Measurements from ENCODE around the gene SLC38A10. TPM values are rescaled to one million over a fixed set of nuclear protein-coding genes. Genes with fewer than 3 reads are reported as not detected.

The SLC38A10 gene
- total and polyA plus RNA-seq, 2 of the 4 experiments (the other 2 are of a cell fraction) = 12.7 to 46.7 TPM

DNA sequence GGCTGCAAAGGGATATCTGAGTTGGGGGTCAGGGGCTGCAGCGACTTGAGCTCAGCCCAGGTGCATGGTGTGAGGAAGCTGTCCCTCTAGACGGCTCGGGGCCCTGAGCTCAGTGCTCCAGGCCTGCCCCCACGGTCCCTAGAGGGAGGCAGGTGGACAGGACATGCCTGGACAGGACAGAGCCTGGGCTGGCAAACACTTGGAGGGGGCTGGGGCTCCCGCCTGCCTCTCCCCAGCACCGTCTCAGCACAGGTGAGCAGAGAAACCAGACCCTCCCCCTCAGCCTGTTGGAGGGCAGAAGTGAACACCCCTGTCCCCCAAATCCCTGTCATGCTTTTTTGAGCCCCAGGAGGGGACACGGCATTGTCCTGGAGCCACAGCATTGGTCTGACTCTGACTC lies 11.4 kb upstream of the SLC38A10 start:
- H4K8ac ChIP-seq (ENCODE audit: low read depth in 2 of 2, low read length in 2 of 2) = no peak overlapping the region
- H4K20me1 ChIP-seq (ENCODE audit: insufficient read depth, low read length) = no peaks in the 10 kb centered on the region
- DNase-seq = no peak
- peaks cover 6% of the 10 kb centered on the region; the same call in 1 of the 2 replicates for H3K4me1 ChIP-seq (ENCODE audit: control insufficient read depth, insufficient read depth, low read length)
- H3K56ac ChIP-seq (ENCODE audit: extremely low read depth, insufficient read depth, low read length) = no peak overlapping the region
- peaks cover 3% of the 10 kb centered on the region; the same call in 1 of the 2 replicates for H3K27me3 ChIP-seq (ENCODE audit: control insufficient read depth, insufficient read depth, low read length)
- intact Hi-C loops (cut with micrococcal nuclease) = no loop called here
- no peak overlapping the region for H4K5ac ChIP-seq (ENCODE audit: low read depth, low read length)
- 0 out of 2 replicates have a peak overlapping the region, but pooled peaks have one; percentile 3 for H2BK120ac ChIP-seq (ENCODE audit: low read depth, low read length)
- H4K91ac ChIP-seq (ENCODE audit: insufficient read depth, low read depth, low read length) = no peak overlapping the region
- in situ Hi-C loops (cut with MboI; ENCODE audit: low sequenced_read_pairs) = no loop called here
- no peak overlapping the region for H2BK15ac ChIP-seq (ENCODE audit: low read depth, low read length)
- no peak overlapping the region for H3K4ac ChIP-seq (ENCODE audit: low read depth, low read length)
- no peaks in the 10 kb centered on the region for H3K9me1 ChIP-seq (ENCODE audit: insufficient read depth, low read length)
- WGBS, 2 experiments (ENCODE audit: extremely low coverage in 2 of 2, insufficient read length in 1 of 2) = 89% methylated on average over 1 of the region's 7 CpGs; no CpG with 5 or more reads in 1 of the 2 experiments
- H3K18ac ChIP-seq (ENCODE audit: low read depth, low read length) = no peak overlapping the region
- no peak overlapping the region for H3K4me2 ChIP-seq (ENCODE audit: low read depth, low read length)
- BruUV-seq (replicated peaks) = no TSS peak
- H3K9ac ChIP-seq (ENCODE audit: low read depth, low read length) = no peak overlapping the region
- dilution Hi-C loops (cut with HindIII; ENCODE audit: low sequenced_read_pairs, unreplicated experiment) = no loop called here
- ATAC-seq (ENCODE audit: low read depth) = no peak
- H3K27ac ChIP-seq (ENCODE audit: insufficient read depth, low read length) = no peak overlapping the region
- no peaks in the 10 kb centered on the region for H3K36me3 ChIP-seq (ENCODE audit: control insufficient read depth, insufficient read depth, low read length)
- TF ChIP-seq, protein P1, sequence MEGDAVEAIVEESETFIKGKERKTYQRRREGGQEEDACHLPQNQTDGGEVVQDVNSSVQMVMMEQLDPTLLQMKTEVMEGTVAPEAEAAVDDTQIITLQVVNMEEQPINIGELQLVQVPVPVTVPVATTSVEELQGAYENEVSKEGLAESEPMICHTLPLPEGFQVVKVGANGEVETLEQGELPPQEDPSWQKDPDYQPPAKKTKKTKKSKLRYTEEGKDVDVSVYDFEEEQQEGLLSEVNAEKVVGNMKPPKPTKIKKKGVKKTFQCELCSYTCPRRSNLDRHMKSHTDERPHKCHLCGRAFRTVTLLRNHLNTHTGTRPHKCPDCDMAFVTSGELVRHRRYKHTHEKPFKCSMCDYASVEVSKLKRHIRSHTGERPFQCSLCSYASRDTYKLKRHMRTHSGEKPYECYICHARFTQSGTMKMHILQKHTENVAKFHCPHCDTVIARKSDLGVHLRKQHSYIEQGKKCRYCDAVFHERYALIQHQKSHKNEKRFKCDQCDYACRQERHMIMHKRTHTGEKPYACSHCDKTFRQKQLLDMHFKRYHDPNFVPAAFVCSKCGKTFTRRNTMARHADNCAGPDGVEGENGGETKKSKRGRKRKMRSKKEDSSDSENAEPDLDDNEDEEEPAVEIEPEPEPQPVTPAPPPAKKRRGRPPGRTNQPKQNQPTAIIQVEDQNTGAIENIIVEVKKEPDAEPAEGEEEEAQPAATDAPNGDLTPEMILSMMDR (conservative IDR thresholded peaks at IDR 0.05; ENCODE audit: low read depth, low read length) = no peak
- no peak for TF ChIP-seq RAD21 (IDR thresholded peaks at IDR 0.05; ENCODE audit: low read length)
- TF ChIP-seq RCOR1 (IDR thresholded peaks at IDR 0.05; ENCODE audit: insufficient replicate concordance, low read length) = no peak
- no peak for TF ChIP-seq MAFK (IDR thresholded peaks at IDR 0.05; ENCODE audit: low read depth, low read length)
- TF ChIP-seq NFE2L2 (IDR thresholded peaks at IDR 0.05; ENCODE audit: low read depth, low read length) = no peak
- TF ChIP-seq POLR2A (IDR thresholded peaks at IDR 0.05; ENCODE audit: low read depth, low read length) = no peak
- no peak for TF ChIP-seq SMC3 (IDR thresholded peaks at IDR 0.05; ENCODE audit: low read depth, low read length)
- no peak for TF ChIP-seq FOS (IDR thresholded peaks at IDR 0.05; ENCODE audit: low read depth, low read length)
- TF ChIP-seq, protein P2, sequence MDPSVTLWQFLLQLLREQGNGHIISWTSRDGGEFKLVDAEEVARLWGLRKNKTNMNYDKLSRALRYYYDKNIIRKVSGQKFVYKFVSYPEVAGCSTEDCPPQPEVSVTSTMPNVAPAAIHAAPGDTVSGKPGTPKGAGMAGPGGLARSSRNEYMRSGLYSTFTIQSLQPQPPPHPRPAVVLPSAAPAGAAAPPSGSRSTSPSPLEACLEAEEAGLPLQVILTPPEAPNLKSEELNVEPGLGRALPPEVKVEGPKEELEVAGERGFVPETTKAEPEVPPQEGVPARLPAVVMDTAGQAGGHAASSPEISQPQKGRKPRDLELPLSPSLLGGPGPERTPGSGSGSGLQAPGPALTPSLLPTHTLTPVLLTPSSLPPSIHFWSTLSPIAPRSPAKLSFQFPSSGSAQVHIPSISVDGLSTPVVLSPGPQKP (IDR thresholded peaks at IDR 0.05; ENCODE audit: borderline replicate concordance, low read depth, low read length) = no peak
- TF ChIP-seq, protein P3, sequence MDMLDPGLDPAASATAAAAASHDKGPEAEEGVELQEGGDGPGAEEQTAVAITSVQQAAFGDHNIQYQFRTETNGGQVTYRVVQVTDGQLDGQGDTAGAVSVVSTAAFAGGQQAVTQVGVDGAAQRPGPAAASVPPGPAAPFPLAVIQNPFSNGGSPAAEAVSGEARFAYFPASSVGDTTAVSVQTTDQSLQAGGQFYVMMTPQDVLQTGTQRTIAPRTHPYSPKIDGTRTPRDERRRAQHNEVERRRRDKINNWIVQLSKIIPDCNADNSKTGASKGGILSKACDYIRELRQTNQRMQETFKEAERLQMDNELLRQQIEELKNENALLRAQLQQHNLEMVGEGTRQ (IDR thresholded peaks at IDR 0.05; ENCODE audit: low read depth, low read length) = no peak
- no peak for TF ChIP-seq MXI1 (IDR thresholded peaks at IDR 0.05; ENCODE audit: borderline replicate concordance, low read depth, low read length)
- no peak for TF ChIP-seq CHD1 (IDR thresholded peaks at IDR 0.05; ENCODE audit: low read depth, low read length)
- H2AK9ac ChIP-seq (replicated peaks; ENCODE audit: low read depth, low read length, poor library complexity) = peak overlapping the region; percentile 39
- ChIA-PET POLR2A (ENCODE audit: unreplicated experiment) (no interaction called here), CTCF (interaction anchor here (0.5 kb wide), 1 partner anchor 1152 kb away, joined by 3 read pairs; no protein-coding TSS in a partner anchor)
- H2BK20ac ChIP-seq (ENCODE audit: low read depth, low read length) = no peak overlapping the region
- peak overlapping the region; percentile 14 for H2AFZ ChIP-seq (replicated peaks; ENCODE audit: low read length, poor library complexity)
- H3K9me3 ChIP-seq (ENCODE audit: control insufficient read depth, insufficient read depth, low read length) = no peaks in the 10 kb centered on the region
- H3K4me3 ChIP-seq (ENCODE audit: insufficient read depth, low read depth, low read length) = no peak overlapping the region
- no peak overlapping the region for H3K23ac ChIP-seq (ENCODE audit: low read depth, low read length)
- peak overlapping the region; percentile 16; the same call in 1 of the 2 replicates for H2AK5ac ChIP-seq (ENCODE audit: low read depth, low read length)
- no peak overlapping the region for H3K14ac ChIP-seq (replicated peaks; ENCODE audit: low read depth, low read length)
- no peak overlapping the region for H2BK5ac ChIP-seq (ENCODE audit: low read depth, low read length, poor library complexity, severe bottlenecking)
- H3K79me1 ChIP-seq (ENCODE audit: low read depth in 1 of 2, low read length in 2 of 2) = no peaks in the 10 kb centered on the region

All from IMR-90 (cell line).